GM19043 (cell line): Measurements from ENCODE around the gene TPPP3.

Source experiments
- ATAC-seq: cut with Tn5 transposase; IDR thresholded peaks from one replicate; pipeline ENCODE4 v1.9.1; 2021; ENCODE audit warnings: low read depth; ENCODE audit not compliant: unreplicated experiment

The TPPP3 gene

DNA sequence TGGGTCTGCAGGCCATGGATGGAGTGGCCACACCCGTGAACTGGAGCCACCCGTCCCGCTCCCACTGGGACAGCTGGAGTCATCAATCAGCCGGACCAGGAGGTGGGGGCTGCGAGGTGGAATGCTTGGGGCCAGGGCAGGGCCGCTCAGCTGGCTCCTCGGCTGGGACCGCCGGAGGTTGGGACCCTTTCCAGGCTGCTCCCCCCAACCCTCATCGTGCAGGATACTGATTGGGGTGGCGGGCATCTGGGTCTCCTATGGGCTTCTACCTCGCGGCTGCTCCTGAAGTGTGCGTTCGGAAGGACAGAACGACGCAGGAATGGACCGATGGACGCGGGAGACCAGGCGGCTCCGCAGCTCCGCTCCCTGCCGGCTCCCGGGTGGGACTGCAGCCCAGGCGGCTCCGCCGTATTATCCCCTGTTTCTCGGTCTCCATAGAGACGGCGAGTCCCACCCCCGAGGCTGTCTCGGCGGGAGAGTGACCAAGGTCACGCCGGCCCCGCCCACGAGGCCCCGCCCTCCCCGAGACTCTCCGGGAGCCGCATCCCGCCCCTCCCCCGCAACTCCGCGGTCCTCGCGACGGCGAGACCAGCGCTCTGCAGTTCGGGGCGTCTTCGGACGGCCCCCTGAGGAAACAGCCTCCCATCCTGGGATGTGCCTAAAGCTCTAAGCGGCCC, at the start of gene TPPP3:
TSS of gene TPPP3 (minus strand) at position 388 of the 677 bp plus-strand sequence. CDS start 2,387 bp downstream, outside the sequence.
- ATAC-seq, result no peak

DNA sequence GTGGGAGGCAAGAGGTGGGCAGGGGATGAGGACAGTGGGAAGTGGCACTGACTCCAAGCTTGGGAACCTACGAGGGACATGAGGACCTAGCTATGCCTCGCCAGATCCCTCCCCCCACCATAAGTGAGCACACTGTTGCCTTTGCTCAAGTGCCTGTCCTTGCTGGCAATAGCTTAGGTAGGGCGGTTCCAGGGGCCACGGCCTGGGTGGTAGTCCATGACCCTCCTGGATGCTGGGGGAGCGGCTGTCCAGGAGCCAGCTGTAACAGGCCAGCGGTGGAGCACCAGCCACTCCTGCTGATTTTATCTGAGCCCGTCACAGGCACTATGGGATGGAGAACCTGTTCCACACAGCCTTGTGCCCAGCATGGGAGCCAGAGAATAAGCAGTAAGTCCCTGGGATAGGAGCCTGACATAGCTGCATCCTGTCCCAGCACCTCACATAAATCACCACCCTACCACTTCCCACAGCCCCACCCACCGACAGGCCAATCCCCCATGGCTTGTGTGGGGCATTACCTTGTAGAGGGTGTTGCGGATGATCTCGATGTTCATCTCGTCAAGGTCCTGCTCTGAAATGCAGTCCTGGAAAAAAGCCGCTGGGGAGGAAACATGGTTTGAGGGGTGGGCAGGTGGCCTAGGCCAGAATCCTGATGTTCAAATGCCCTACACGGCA, 49.4 kb upstream of the TPPP3 start:
- ATAC-seq, result no peak

DNA sequence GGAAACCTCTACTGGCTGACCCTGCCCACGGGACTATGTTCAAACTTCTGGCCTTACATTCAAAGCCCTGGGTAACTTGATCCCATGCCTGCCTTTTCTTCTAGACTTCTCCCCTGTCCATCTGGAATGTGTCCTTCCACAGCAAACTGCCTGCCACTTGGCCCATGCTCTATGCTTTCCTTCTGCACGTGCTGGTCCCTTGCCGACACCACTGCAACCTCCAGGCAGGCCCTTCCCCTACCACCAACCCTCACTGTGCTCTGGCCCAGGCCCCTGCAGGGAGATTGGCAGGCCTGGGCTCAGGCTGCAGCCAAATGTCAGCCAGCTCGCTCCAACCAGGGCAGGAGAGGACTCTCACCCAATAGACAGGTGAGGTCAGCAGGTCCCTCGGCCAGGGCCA, 48.6 kb upstream of the TPPP3 start:
- no peak for ATAC-seq

DNA sequence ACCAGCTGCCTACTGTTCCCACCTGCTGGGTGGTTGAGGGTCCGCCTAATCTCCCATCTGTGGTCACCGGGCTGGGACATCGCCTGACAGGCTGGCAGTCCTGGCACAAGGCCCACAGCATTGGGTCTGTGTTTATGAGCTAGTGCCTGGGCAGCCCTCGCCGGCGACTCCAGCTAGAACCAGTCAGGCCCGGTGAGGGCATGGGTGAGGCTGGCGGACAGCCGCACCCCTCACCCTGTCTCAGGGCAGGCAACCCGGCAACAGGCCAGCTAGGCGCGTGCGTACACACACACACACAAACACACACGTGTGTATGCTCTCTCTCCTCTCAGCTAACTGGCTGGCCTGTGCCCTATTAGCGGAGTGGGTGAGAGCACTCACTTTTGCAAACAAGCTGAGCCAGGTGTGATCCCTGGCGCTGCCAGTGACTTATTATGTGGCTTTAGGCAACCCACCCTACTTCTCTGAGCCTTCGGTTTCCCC, 48.0 kb upstream of the TPPP3 start:
- no peak for ATAC-seq

DNA sequence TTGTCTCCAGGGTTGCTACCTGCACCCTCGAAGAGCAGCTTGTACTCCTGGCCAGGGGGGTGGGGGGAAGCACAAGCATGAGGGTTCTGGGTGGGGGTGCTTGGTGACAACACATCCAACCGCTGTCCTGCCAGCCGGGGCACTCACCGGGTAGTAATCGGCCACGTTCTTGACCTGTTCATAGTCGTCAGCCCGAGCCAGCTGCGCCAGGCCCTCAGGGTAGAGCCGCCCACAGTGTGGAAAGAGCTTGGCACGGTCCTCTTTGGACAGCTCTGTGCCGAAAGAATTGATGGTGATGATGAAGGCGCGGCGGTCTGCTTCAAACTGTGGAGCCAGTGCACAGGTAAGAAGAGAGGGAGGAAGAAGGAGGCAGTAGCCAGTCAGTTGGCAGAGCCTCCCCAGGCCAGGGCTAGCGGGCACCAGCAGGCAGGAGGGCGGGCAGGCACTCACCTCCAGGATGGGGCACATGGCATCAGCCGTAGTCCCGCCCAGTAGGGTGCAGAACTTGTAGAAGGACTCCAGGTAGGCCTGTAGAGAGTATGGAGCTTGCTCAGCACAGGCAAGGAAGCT, 45.6 kb upstream of the TPPP3 start:
- no peak for ATAC-seq

DNA sequence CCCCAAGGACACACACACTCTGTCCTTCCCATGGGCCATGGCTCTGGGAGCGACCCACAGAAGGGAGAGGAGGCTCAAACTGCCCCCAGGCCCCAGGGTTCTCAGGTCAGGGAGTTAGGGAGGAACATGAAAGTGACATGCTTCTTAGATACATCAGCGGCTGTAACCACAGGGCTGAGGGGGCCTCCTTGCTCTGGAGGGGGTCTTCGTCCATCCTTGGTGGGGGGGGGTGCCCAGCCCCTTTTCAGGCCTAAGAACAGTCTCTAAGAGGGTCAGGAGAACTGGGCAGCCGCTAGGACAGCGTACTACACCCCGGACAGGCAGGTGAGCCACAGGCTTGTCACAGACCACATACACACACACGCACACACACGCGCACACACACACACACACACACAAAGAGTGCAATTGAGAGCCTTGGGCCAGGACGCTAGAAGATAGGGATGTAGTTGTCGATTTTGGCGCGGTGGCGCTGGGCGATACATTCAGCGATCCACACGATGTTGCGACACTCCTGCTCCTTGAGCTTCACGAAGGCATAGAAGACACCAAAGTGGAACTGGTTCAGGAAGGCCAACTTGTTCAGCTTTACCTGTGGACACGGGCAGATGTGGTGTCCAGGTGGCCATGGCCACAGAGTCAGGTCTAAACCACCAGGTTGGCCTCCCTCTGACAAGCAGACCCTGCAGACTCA, 44.9 kb upstream of the TPPP3 start:
- no peak for ATAC-seq

DNA sequence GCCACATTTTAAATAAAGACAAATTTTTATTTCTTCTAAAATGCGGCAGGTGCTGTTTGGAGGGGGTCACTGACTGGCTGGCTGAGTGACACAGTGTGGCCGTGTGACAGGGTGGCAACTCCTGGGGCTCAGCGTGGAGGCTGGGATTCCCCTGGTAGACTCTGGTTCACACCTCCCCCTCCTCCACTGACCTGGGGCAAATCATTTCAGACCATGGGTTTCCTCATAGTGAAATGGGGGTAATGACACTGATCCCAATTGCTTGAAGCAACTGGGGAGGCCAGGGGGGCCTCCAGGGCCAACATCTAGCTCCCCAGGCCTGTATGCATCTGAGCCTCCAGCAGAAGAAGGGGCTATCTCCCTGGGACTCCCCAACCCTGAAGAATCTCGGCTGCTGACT, 44.2 kb upstream of the TPPP3 start:
- no peak for ATAC-seq

DNA sequence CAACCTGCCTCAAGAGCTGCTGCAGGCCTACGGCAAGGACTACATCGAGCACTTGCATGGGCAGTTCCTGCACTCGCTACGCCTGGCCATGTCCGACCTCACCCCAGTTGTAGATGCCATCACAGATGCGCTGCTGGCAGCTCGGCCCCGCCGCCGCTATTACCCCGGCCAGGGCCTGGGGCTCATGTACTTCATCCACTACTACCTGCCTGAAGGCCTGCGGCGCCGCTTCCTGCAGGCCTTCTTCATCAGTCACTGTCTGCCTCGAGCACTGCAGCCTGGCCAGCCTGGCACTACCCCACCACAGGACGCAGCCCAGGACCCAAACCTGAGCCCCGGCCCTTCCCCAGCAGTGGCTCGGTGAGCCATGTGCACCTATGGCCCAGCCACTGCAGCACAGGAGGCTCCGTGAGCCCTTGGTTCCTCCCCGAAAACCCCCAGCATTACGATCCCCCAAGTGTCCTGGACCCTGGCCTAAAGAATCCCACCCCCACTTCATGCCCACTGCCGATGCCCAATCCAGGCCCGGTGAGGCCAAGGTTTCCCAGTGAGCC, 43.4 kb upstream of the TPPP3 start:
- ATAC-seq, result no peak

GRCh38 chr16:67435758-67436164, 42.5 kb upstream of the TPPP3 start:
- ATAC-seq, result no peak

DNA sequence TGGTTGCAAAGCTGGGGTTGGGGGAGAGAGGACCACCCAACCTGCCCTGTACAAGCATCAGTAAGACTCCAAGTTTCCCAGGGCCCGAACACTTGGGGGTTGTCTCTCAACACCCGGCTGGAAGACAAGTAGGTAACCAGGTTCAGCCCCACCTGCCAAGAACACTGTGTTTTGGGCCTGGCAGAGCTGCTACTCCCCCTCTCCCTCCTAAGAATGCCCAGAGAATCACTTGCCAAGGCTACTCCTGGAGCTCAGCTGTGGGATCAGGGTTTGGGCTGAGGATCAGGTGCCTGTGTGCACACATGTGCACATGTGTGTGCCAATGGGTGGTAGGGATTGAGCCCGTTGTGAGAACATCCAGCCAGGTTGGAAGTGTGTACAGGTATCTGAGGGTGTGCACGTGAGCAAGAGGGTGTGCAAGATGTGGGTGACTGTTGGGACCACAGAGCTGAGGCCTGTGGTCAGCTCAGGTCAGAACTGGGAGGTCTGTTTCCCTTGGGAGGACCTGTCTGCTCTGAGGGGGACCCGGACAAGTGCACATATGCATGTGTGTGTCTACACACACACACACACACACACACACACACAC, 39.9 kb upstream of the TPPP3 start:
- ATAC-seq, result no peak

DNA sequence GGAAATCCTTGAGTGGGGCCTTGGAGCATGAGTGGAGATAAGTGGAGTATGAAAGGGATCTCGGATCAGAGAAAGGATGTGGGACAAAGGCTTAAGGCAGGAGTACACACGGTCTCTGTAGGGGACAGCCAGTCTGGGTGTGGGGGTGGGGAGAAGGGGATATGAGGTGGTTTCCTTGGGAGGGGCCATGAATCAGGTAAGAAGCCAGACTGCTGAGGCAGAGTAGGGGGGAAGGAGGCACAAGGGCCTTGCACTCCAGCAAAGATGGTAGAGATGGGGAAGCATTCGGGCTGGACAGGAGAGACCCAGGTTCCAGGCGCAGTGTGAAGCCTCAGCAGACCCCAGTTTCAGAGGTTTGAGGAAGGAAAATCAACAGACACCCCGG, 39.2 kb upstream of the TPPP3 start:
- ATAC-seq, result no peak

DNA sequence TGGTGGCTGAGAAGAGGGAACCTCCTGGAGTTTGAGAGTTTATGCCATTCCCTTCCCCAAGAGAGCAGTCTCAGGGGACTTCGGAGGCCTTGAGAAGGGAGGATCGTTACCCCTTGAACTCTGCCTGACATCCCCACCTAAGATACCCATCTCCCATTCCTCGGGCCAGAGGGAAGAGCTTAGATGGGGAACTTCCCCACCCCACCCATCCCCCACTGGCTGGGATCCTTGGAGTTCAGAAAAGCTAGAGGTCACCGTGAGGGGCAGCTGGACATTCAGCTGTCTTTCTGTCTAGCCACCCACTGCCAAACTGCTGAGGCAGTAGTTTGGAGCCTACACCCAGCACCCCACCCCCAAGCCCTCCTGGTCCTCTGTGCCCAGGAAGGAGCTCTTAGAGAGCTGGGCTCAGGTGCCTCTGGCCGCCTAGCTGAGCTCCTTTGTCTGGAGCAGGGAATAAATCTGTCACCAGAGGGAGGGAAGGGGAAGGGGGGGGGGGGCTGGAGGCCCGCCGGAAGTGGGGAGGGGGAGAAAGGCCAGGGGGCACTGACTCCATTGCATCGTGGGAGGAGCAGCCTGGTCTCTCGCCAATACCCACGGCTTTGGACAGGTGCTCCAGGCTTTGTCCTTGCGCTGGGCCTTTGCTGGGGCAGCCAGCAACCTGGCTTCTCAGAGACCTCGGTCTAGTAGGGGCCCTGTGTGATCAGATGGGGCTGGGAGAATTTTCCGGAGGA, 38.6 kb upstream of the TPPP3 start:
- no peak for ATAC-seq

GRCh38 chr16:67430977-67431774, 37.9 kb upstream of the TPPP3 start, which contains the start of gene HSD11B2:
TSS of gene HSD11B2 (plus strand) at chr16:67431121. CDS start at chr16:67431249, 128 bp downstream.
- ATAC-seq, result no peak

GRCh38 chr16:67430504-67430976, 37.2 kb upstream of the TPPP3 start:
- no peak for ATAC-seq

- ATAC-seq, result no peak
Observed at GRCh38 chr16:67429799-67430503, 36.7 kb upstream of the TPPP3 start.

DNA sequence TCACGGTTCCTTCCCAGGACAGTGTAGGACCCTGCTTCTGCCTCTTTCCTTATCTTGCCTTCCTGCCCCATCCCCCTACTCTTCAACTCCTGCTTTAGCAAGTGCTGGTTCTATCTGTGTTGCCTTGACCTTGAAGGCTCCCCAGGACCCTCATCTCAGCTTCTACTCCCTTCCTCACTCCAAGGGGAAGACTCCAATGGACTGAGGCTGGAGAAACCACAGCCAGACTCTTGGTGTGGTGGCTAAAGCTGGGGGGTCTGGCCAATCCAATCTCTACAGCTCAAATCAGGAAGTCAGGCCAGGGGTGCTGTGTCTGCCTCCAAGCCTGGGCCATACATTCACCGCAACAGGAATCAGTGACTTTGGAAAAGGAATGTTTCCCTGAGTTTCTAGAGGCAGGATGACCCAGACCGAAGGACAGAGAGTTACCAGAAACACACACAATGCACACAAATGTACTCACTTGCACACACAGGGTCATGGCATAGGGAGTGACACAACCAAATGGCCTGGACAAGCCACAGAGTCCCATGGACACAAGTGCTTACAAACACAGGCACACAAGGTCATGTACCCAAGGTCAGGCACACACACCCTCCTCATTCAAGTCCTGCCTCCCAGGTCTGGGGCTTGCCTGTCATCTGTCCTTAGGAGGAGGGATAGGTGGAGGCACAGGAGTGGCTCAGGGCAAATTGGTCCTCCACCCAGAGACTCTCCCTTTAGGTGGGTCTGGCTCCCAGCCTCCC, 35.9 kb upstream of the TPPP3 start:
- ATAC-seq, result no peak

GRCh38 chr16:67428146-67428731, 34.9 kb upstream of the TPPP3 start:
- ATAC-seq, result no peak
